CD4-positive, alpha-beta T cell (primary cell): Measurements from ENCODE around the gene ASB9. TPM values are rescaled to one million over a fixed set of nuclear protein-coding genes. Genes with fewer than 3 reads are reported as not detected.
"Not testable (repeated sequence)": the region's sequence is repeated elsewhere in the genome, so short reads cannot be mapped to it uniquely, and the experiment has no call there.

Experiments
- ATAC-seq: fragments of 200-7000 bp; cut with Tn5 transposase; one replicate; pipeline ENCODE4 v1.10.0; 2022; ENCODE audit warnings: mild to moderate bottlenecking; ENCODE audit not compliant: poor library complexity
- CTCF ChIA-PET: fragments of 350-600 bp; sonication (Branson Sonifier 250); formaldehyde crosslinking; loops from one replicate; lab custom pipeline; 2021; ENCODE audit warnings: antibody characterized with exemption, inconsistent platforms; lab: Charles Lee
- POLR2A ChIA-PET: fragments of 350-600 bp; sonication (Branson Sonifier 250); formaldehyde crosslinking; loops from one replicate; lab custom pipeline; 2021; ENCODE audit warnings: antibody characterized with exemption, inconsistent platforms; lab: Charles Lee
- DNase-seq, 14 experiments: peaks; one replicate each; pipeline ENCODE4 v3.0.0-alpha.2; 2013 to 2020; ENCODE audit warnings: mixed read lengths in 2 of 14
- H3K27ac ChIP-seq, 2 donors: one replicate each; pipeline versions ENCODE4 v1.5.1 to v1.7.0; 2013; ENCODE audit warnings: low read length in 2 of 2, low read depth in 1 of 2, mild to moderate bottlenecking in 1 of 2
- H3K27me3 ChIP-seq, 2 experiments: 1 replicate in 1 of 2; 2 replicates in 1 of 2; pipeline versions ENCODE4 v1.6.1 to v1.7.0; 2013; ENCODE audit warnings: low read length in 2 of 2, control low read depth in 1 of 2, mild to moderate bottlenecking in 1 of 2, moderate library complexity in 1 of 2; ENCODE audit not compliant: insufficient read depth in 2 of 2, control insufficient read depth in 1 of 2
- H3K36me3 ChIP-seq: one replicate; pipeline ENCODE4 v1.6.1; 2013; ENCODE audit warnings: low read length, control low read depth; ENCODE audit not compliant: insufficient read depth
- H3K4me1 ChIP-seq: one replicate; pipeline ENCODE4 v1.6.1; 2013; ENCODE audit warnings: low read length, control low read depth; ENCODE audit not compliant: insufficient read depth
- H3K4me3 ChIP-seq: one replicate; pipeline ENCODE4 v1.5.1; 2013; ENCODE audit warnings: mild to moderate bottlenecking, low read length, moderate library complexity
- H3K9me3 ChIP-seq, 2 experiments: 1 replicate in 1 of 2; 2 replicates in 1 of 2; pipeline versions ENCODE4 v1.6.1 to v1.7.0; 2013; ENCODE audit warnings: low read length in 2 of 2, mild to moderate bottlenecking in 2 of 2, control low read depth in 1 of 2, moderate library complexity in 1 of 2; ENCODE audit not compliant: control insufficient read depth in 1 of 2, insufficient read depth in 1 of 2
- H3K27ac Mint-ChIP-seq: one replicate; pipeline ENCODE4 v1.8.0; 2020; ENCODE audit warnings: mixed read lengths
- H3K27me3 Mint-ChIP-seq: one replicate; pipeline ENCODE4 v1.8.0; 2021; ENCODE audit warnings: mixed read lengths
- H3K36me3 Mint-ChIP-seq: one replicate; pipeline ENCODE4 v1.8.0; 2021; ENCODE audit warnings: low read depth, mixed read lengths
- H3K4me1 Mint-ChIP-seq: one replicate; pipeline ENCODE4 v1.8.0; 2021; ENCODE audit warnings: low read depth, mixed read lengths
- H3K4me3 Mint-ChIP-seq: one replicate; pipeline ENCODE4 v1.8.0; 2020; ENCODE audit warnings: mild to moderate bottlenecking, mixed read lengths
- H3K9me3 Mint-ChIP-seq: one replicate; pipeline ENCODE4 v1.8.0; 2020; ENCODE audit warnings: mixed read lengths
- CTCF ChIP-seq: fragments of 200-600 bp; IDR thresholded peaks from one replicate; pipeline ENCODE4 v1.8.0; 2022; ENCODE audit warnings: antibody characterized with exemption, mild to moderate bottlenecking
- intact Hi-C, 2 experiments: fragments of 100-400 bp; cut with DNase I in 1 of 2; cut with micrococcal nuclease in 1 of 2; formaldehyde crosslinking; loops; one replicate each; pipeline versions ENCODE4 v1.15.1 to v1.9.0; 2023 to 2025; cut with DNase I, micrococcal nuclease
- total RNA-seq, 174 experiments: library from RNA in 2 of 174; stranded (reverse) in 2 of 174; gene quantifications; one replicate each; pipeline ENCODE4 v1.2.3 and lab custom pipeline; 2021 to 2026

The ASB9 gene
- total RNA-seq, 2 experiments from 2014 or later, result 0.14 TPM; not detected in 1

- H3K4me3 Mint-ChIP-seq, result no peak overlapping the region
- Histone ChIP-seq H3K27ac (no peak overlapping the region), H3K36me3 (no peaks in the 10 kb centered on the region), H3K4me3 (no peak overlapping the region), H3K4me1 (no peaks in the 10 kb centered on the region), H3K9me3 (no peaks in the 10 kb centered on the region), H3K27me3 (no peaks in the 10 kb centered on the region)
- intact Hi-C loops, result no loop called here
- no peak overlapping the region for H3K27ac Mint-ChIP-seq
- TF ChIP-seq CTCF, result no peak
- H3K36me3 Mint-ChIP-seq, result peaks cover 7% of the 10 kb centered on the region
- DNase-seq, result no peak
- CTCF ChIA-PET, result no interaction called here
- ATAC-seq, result no peak
- POLR2A ChIA-PET, result no interaction called here
- H3K27me3 Mint-ChIP-seq, result no peaks in the 10 kb centered on the region
- no peaks in the 10 kb centered on the region for H3K9me3 Mint-ChIP-seq
- H3K4me1 Mint-ChIP-seq, result no peaks in the 10 kb centered on the region
Measured at GRCh38 chrX:15314472-15314871, 44.6 kb upstream of the ASB9 start.

GRCh38 chrX:15311119-15311518 is 41.2 kb upstream of the ASB9 start:
- H3K4me3 Mint-ChIP-seq, result no peak overlapping the region
- CTCF ChIA-PET, result no interaction called here
- no peaks in the 10 kb centered on the region for H3K9me3 ChIP-seq
- no peaks in the 10 kb centered on the region for H3K4me1 Mint-ChIP-seq
- no peak overlapping the region for H3K4me3 ChIP-seq
- no peaks in the 10 kb centered on the region for H3K27me3 ChIP-seq
- POLR2A ChIA-PET, result no interaction called here
- H3K27me3 Mint-ChIP-seq, result no peaks in the 10 kb centered on the region
- H3K36me3 ChIP-seq, result no peaks in the 10 kb centered on the region
- H3K36me3 Mint-ChIP-seq, result no peaks in the 10 kb centered on the region
- H3K27ac ChIP-seq, result no peak overlapping the region
- no peak for TF ChIP-seq CTCF
- intact Hi-C loops, result no loop called here
- H3K4me1 ChIP-seq, result no peaks in the 10 kb centered on the region
- ATAC-seq, result no peak
- DNase-seq, result no peak
- no peak overlapping the region for H3K27ac Mint-ChIP-seq
- H3K9me3 Mint-ChIP-seq, result no peaks in the 10 kb centered on the region

GRCh38 chrX:15310117-15310516 is 40.2 kb upstream of the ASB9 start:
- no peaks in the 10 kb centered on the region for H3K36me3 Mint-ChIP-seq

GRCh38 chrX:15305899-15306298 is 36.0 kb upstream of the ASB9 start:
- POLR2A ChIA-PET, H3K4me3 ChIP-seq, H3K27ac Mint-ChIP-seq, H3K36me3 ChIP-seq, ATAC-seq, H3K4me3 Mint-ChIP-seq, H3K27me3 ChIP-seq, DNase-seq, H3K27ac ChIP-seq, H3K9me3 ChIP-seq, H3K9me3 Mint-ChIP-seq, H3K27me3 Mint-ChIP-seq, H3K4me1 ChIP-seq, H3K36me3 Mint-ChIP-seq, intact Hi-C loops, H3K4me1 Mint-ChIP-seq, CTCF ChIA-PET: not testable (repeated sequence)

More at GRCh38 chrX:15310117-15310516, 40.2 kb upstream of the ASB9 start:
- CTCF ChIA-PET, result no interaction called here
- Mint-ChIP-seq H3K4me1 (no peaks in the 10 kb centered on the region), H3K4me3 (no peak overlapping the region), H3K9me3 (no peaks in the 10 kb centered on the region), H3K27ac (no peak overlapping the region), H3K27me3 (no peaks in the 10 kb centered on the region)
- intact Hi-C loops, result no loop called here
- no peaks in the 10 kb centered on the region for H3K27me3 ChIP-seq
- no peak overlapping the region for H3K27ac ChIP-seq
- no peak overlapping the region for H3K4me3 ChIP-seq
- ATAC-seq (no peak), DNase-seq (no peak)
- no peaks in the 10 kb centered on the region for H3K9me3 ChIP-seq
- POLR2A ChIA-PET, result no interaction called here
- no peak for TF ChIP-seq CTCF
- no peaks in the 10 kb centered on the region for H3K4me1 ChIP-seq
- H3K36me3 ChIP-seq, result no peaks in the 10 kb centered on the region
